ENCODE results near the gene NEK6.

Gene NEK6

DNA sequence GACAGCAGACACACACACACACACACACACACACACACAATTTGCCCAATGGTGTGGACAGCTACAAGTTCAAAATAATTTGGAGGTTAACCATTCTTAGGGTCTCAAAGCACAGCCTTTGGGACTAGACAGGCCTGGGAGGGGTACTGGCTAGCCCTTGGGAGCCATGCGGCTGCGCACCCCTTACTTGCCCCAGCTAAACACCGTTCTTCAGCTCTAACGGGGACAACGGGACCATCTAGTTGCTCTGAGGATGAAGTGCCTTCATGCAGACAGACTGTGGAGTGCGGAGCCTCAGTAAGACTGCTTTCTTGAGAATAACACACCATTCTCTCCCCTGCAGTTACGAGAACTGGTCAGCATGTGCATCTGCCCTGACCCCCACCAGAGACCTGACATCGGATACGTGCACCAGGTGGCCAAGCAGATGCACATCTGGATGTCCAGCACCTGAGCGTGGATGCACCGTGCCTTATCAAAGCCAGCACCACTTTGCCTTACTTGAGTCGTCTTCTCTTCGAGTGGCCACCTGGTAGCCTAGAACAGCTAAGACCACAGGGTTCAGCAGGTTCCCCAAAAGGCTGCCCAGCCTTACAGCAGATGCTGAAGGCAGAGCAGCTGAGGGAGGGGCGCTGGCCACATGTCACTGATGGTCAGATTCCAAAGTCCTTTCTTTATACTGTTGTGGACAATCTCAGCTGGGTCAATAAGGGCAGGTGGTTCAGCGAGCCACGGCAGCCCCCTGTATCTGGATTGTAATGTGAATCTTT, 92.9 kb downstream of the NEK6 start:
- H3K4me1 ChIP-seq (ENCODE audit: insufficient read depth, low read length): no peaks in the 10 kb centered on the region
- no peaks in the 10 kb centered on the region for H3K9me3 ChIP-seq (ENCODE audit: low read length)
- no peaks in the 10 kb centered on the region for H3K27me3 ChIP-seq (ENCODE audit: control insufficient read depth in 1 of 2, insufficient read depth in 2 of 2, low read length in 2 of 2)
- no peak overlapping the region for H3K9ac ChIP-seq (ENCODE audit: low read length)
- no peak overlapping the region for H3K4me3 ChIP-seq (ENCODE audit: low read depth in 1 of 2, low read length in 2 of 2)
- H3K36me3 ChIP-seq (ENCODE audit: insufficient read depth, low read length): peaks cover 68% of the 10 kb centered on the region
- H3K27ac ChIP-seq (ENCODE audit: low read depth, low read length): no peak overlapping the region

GRCh38 chr9:124351672-124352468, 94.1 kb downstream of the NEK6 start:
- Histone ChIP-seq H3K4me1 (ENCODE audit: insufficient read depth, low read length) (no peaks in the 10 kb centered on the region), H3K4me3 (ENCODE audit: low read depth in 1 of 2, low read length in 2 of 2) (no peak overlapping the region), H3K9ac (ENCODE audit: low read length) (no peak overlapping the region), H3K9me3 (ENCODE audit: low read length) (no peaks in the 10 kb centered on the region), H3K27ac (ENCODE audit: low read depth, low read length) (no peak overlapping the region), H3K27me3 (ENCODE audit: control insufficient read depth in 1 of 2, insufficient read depth in 2 of 2, low read length in 2 of 2) (no peaks in the 10 kb centered on the region), H3K36me3 (ENCODE audit: insufficient read depth, low read length) (peaks cover 78% of the 10 kb centered on the region)

DNA sequence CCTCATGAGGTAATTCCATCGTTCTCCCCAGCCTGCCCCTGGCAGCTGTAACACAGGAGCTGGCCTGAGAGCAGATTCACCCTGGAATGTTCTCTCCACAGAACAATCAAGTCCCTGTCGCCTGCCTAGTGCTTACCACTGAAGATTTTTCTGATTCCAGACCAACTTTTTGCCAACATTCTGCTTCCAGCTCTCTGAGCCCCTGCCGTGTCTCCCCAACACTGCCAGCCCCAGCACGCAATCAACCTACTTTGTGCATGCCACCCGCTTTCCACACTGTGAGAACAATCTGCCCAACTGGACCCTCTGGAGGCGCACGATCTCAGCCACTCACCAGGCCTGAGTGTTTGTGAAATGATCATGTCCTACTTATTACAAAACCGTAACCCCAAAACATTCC, 94.9 kb downstream of the NEK6 start:
- H3K9me3 ChIP-seq (ENCODE audit: low read length): no peaks in the 10 kb centered on the region
- no peak overlapping the region for H3K27ac ChIP-seq (ENCODE audit: low read depth, low read length)
- peaks cover 72% of the 10 kb centered on the region for H3K36me3 ChIP-seq (ENCODE audit: insufficient read depth, low read length)
- no peaks in the 10 kb centered on the region for H3K27me3 ChIP-seq (ENCODE audit: control insufficient read depth in 1 of 2, insufficient read depth in 2 of 2, low read length in 2 of 2)
- H3K4me1 ChIP-seq (ENCODE audit: insufficient read depth, low read length): no peaks in the 10 kb centered on the region
- H3K4me3 ChIP-seq (ENCODE audit: low read depth in 1 of 2, low read length in 2 of 2): no peak overlapping the region
- H3K9ac ChIP-seq (ENCODE audit: low read length): no peak overlapping the region

- H3K36me3 ChIP-seq (ENCODE audit: insufficient read depth, low read length): peaks cover 66% of the 10 kb centered on the region
- no peaks in the 10 kb centered on the region for H3K27me3 ChIP-seq (ENCODE audit: control insufficient read depth in 1 of 2, insufficient read depth in 2 of 2, low read length in 2 of 2)
- no peaks in the 10 kb centered on the region for H3K9me3 ChIP-seq (ENCODE audit: low read length)
- no peak overlapping the region for H3K9ac ChIP-seq (ENCODE audit: low read length)
- no peak overlapping the region for H3K4me3 ChIP-seq (ENCODE audit: low read depth in 1 of 2, low read length in 2 of 2)
- no peak overlapping the region for H3K27ac ChIP-seq (ENCODE audit: low read depth, low read length)
- no peaks in the 10 kb centered on the region for H3K4me1 ChIP-seq (ENCODE audit: insufficient read depth, low read length)
Measured at GRCh38 chr9:124353166-124353768, 95.5 kb downstream of the NEK6 start.

DNA sequence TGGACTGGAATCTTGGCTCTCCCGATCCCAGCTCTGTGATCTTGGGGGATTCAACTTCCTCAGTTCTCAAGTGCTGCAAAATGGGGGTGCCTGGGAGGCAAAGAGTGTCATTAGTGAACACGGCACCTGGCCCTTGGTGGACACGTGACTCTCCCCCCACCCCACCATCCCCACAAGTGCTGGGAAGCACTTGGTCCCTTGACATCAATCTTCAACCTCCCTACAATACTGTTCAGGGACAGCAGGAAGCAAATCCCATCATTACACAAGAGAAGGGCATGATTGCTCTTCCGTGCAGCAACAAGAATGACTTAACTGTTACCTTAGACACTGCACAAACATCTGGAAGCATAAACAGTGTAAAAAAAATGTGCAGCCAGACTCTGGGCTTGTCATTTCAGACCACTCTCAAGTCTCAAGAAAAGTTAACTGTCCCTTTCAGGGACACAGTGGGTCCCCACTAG, 96.1 kb downstream of the NEK6 start:
- H3K9ac ChIP-seq (ENCODE audit: low read length): no peak overlapping the region
- H3K9me3 ChIP-seq (ENCODE audit: low read length): no peaks in the 10 kb centered on the region
- H3K27ac ChIP-seq (ENCODE audit: low read depth, low read length): no peak overlapping the region
- peaks cover 60% of the 10 kb centered on the region for H3K36me3 ChIP-seq (ENCODE audit: insufficient read depth, low read length)
- no peaks in the 10 kb centered on the region for H3K27me3 ChIP-seq (ENCODE audit: control insufficient read depth in 1 of 2, insufficient read depth in 2 of 2, low read length in 2 of 2)
- H3K4me1 ChIP-seq (ENCODE audit: insufficient read depth, low read length): no peaks in the 10 kb centered on the region
- H3K4me3 ChIP-seq (ENCODE audit: low read depth in 1 of 2, low read length in 2 of 2): no peak overlapping the region

GRCh38 chr9:124354346-124355038, 96.7 kb downstream of the NEK6 start:
- Histone ChIP-seq H3K27me3 (ENCODE audit: control insufficient read depth in 1 of 2, insufficient read depth in 2 of 2, low read length in 2 of 2) (no peaks in the 10 kb centered on the region), H3K9ac (ENCODE audit: low read length) (no peak overlapping the region), H3K4me1 (ENCODE audit: insufficient read depth, low read length) (no peaks in the 10 kb centered on the region), H3K36me3 (ENCODE audit: insufficient read depth, low read length) (peaks cover 56% of the 10 kb centered on the region), H3K27ac (ENCODE audit: low read depth, low read length) (no peak overlapping the region), H3K4me3 (ENCODE audit: low read depth in 1 of 2, low read length in 2 of 2) (no peak overlapping the region), H3K9me3 (ENCODE audit: low read length) (no peaks in the 10 kb centered on the region)

GRCh38 chr9:124355039-124355940, 97.5 kb downstream of the NEK6 start:
- peaks cover 50% of the 10 kb centered on the region for H3K36me3 ChIP-seq (ENCODE audit: insufficient read depth, low read length)
- no peaks in the 10 kb centered on the region for H3K27me3 ChIP-seq (ENCODE audit: control insufficient read depth in 1 of 2, insufficient read depth in 2 of 2, low read length in 2 of 2)

GRCh38 chr9:124355941-124356744, 98.4 kb downstream of the NEK6 start:
- Histone ChIP-seq H3K36me3 (ENCODE audit: insufficient read depth, low read length) (peaks cover 42% of the 10 kb centered on the region), H3K4me1 (ENCODE audit: insufficient read depth, low read length) (no peaks in the 10 kb centered on the region), H3K9ac (ENCODE audit: low read length) (no peak overlapping the region), H3K27ac (ENCODE audit: low read depth, low read length) (no peak overlapping the region), H3K27me3 (ENCODE audit: control insufficient read depth in 1 of 2, insufficient read depth in 2 of 2, low read length in 2 of 2) (no peaks in the 10 kb centered on the region), H3K4me3 (ENCODE audit: low read depth in 1 of 2, low read length in 2 of 2) (no peak overlapping the region), H3K9me3 (ENCODE audit: low read length) (no peaks in the 10 kb centered on the region)

More at GRCh38 chr9:124355039-124355940, 97.5 kb downstream of the NEK6 start:
- no peak overlapping the region for H3K4me3 ChIP-seq (ENCODE audit: low read depth in 1 of 2, low read length in 2 of 2)
- H3K4me1 ChIP-seq (ENCODE audit: insufficient read depth, low read length): no peaks in the 10 kb centered on the region
- H3K9ac ChIP-seq (ENCODE audit: low read length): no peak overlapping the region
- no peak overlapping the region for H3K27ac ChIP-seq (ENCODE audit: low read depth, low read length)
- H3K9me3 ChIP-seq (ENCODE audit: low read length): no peaks in the 10 kb centered on the region

- H3K4me3 ChIP-seq (ENCODE audit: low read depth in 1 of 2, low read length in 2 of 2): no peak overlapping the region
- H3K9me3 ChIP-seq (ENCODE audit: low read length): no peaks in the 10 kb centered on the region
- no peak overlapping the region for H3K27ac ChIP-seq (ENCODE audit: low read depth, low read length)
- no peaks in the 10 kb centered on the region for H3K4me1 ChIP-seq (ENCODE audit: insufficient read depth, low read length)
- no peak overlapping the region for H3K9ac ChIP-seq (ENCODE audit: low read length)
- H3K27me3 ChIP-seq (ENCODE audit: control insufficient read depth in 1 of 2, insufficient read depth in 2 of 2, low read length in 2 of 2): no peaks in the 10 kb centered on the region
- peaks cover 34% of the 10 kb centered on the region for H3K36me3 ChIP-seq (ENCODE audit: insufficient read depth, low read length)
Measured at GRCh38 chr9:124356745-124357390, 99.1 kb downstream of the NEK6 start.
